ENCODE measurements around the gene FBXO48.

The FBXO48 gene

GRCh38 chr2:68476454-68476853 lies 9.4 kb upstream of the FBXO48 start:
- no peak overlapping the region for H3K27ac ChIP-seq (ENCODE audit: extremely low read depth, low read depth, low read length)
- H3K36me3 ChIP-seq (ENCODE audit: control insufficient read depth in 2 of 2, insufficient read depth in 1 of 2, low read length in 2 of 2) = peaks cover 0 to 3% of the 10 kb centered on the region in 2 experiments; a peak in 1 of 3 replicates
- no peak overlapping the region for H3K4me3 ChIP-seq (ENCODE audit: low read depth, low read length)
- H3K4me1 ChIP-seq (ENCODE audit: control insufficient read depth, insufficient read depth, low read length) = no peaks in the 10 kb centered on the region
- H3K9me3 ChIP-seq (ENCODE audit: control insufficient read depth, insufficient read depth, low read depth, low read length) = no peaks in the 10 kb centered on the region
- CTCF ChIA-PET = no interaction called here
- TF ChIP-seq TRIM28 (IDR thresholded peaks at IDR 0.05; ENCODE audit: borderline replicate concordance, low read length) = no peak
- POLR2A ChIA-PET = no interaction called here

- ChIA-PET CTCF (no interaction called here), POLR2A (interaction anchor here (1.4 kb wide), 1 partner anchor 9 kb away, joined by 4 read pairs; the partner anchor contains the start of genes APLF and FBXO48)
- TF ChIP-seq KLF8 (tag by site-specific recombination; IDR thresholded peaks at IDR 0.05) (no peak), INSM2 (tag by site-specific recombination; IDR thresholded peaks at IDR 0.05) (no peak), ZNF530 (tag by site-specific recombination; IDR thresholded peaks at IDR 0.05; ENCODE audit: low read depth) (no peak), ZBTB17 (tag by site-specific recombination; IDR thresholded peaks at IDR 0.05) (no peak), ZNF48 (tag by site-specific recombination; IDR thresholded peaks at IDR 0.05) (no peak), ZNF585B (tag by site-specific recombination; IDR thresholded peaks at IDR 0.05) (no peak), ZNF214 (tag by site-specific recombination; IDR thresholded peaks at IDR 0.05; ENCODE audit: borderline replicate concordance) (no peak), ZNF202 (tag by site-specific recombination; IDR thresholded peaks at IDR 0.05; ENCODE audit: borderline replicate concordance) (no peak), ZNF514 (tag by site-specific recombination; IDR thresholded peaks at IDR 0.05) (no peak), ZBTB48 (tag by site-specific recombination; IDR thresholded peaks at IDR 0.05) (no peak), ZNF239 (tag by site-specific recombination; IDR thresholded peaks at IDR 0.05) (no peak), ZSCAN5A (tag by site-specific recombination; IDR thresholded peaks at IDR 0.05) (no peak), PRDM2 (tag by site-specific recombination; IDR thresholded peaks at IDR 0.05; ENCODE audit: borderline replicate concordance) (no peak), KLF17 (tag by site-specific recombination; IDR thresholded peaks at IDR 0.05) (no peak), AEBP2 (tag by site-specific recombination; IDR thresholded peaks at IDR 0.05; ENCODE audit: borderline replicate concordance) (no peak)
- Histone ChIP-seq H3K4me3 (ENCODE audit: low read depth, low read length) (no peak overlapping the region), H3K4me1 (ENCODE audit: control insufficient read depth, insufficient read depth, low read length) (no peaks in the 10 kb centered on the region), H3K36me3 (ENCODE audit: control insufficient read depth in 2 of 2, insufficient read depth in 1 of 2, low read length in 2 of 2) (peaks cover 0 to 3% of the 10 kb centered on the region in 2 experiments; a peak in 1 of 3 replicates), H3K27ac (ENCODE audit: extremely low read depth, low read depth, low read length) (no peak overlapping the region), H3K9me3 (ENCODE audit: control insufficient read depth, insufficient read depth, low read depth, low read length) (no peaks in the 10 kb centered on the region)
These were observed 8.5 kb upstream of the FBXO48 start for GRCh38 chr2:68475576-68475975.

All from HEK293 (cell line).